Measurements from ENCODE around the gene LHFPL5. TPM values are rescaled to one million over a fixed set of nuclear protein-coding genes. Genes with fewer than 3 reads are reported as not detected.

Gene LHFPL5
- not detected in 2 replicates for total RNA-seq

DNA sequence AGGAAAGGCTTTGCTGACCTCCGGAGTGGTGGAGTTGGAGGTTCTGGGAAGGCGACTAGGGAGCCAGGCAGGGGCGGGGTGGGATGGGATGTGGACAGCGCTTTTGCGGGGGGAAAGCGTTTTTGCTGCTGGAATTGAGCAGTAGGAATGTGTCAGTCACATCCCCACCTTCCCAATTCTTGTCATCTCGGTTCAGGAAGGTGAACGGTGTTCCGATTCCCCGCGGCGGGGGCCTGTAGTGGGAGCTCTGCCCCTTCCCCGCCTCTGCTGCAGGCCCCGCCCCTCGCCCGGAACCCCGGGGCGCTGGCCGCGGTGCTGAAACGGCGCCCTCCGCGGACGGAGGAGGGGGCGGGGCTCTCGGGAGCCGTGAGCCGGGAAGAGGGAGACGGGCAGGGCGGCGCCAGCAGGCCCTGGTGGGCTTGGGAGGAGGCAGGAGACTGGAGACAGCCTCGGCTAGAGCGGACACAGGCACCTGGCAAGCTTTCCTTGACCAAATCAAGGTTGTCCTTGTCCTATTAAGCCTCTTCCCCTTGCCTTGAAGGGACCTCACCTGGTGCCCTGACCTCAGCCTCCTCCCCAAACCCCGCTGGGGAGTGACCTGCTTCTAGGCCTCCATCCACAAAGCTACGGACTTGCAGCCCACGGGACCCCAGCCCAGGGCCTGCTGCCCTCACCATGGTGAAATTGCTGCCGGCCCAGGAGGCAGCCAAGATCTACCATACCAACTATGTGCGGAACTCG lies at the start of gene LHFPL5:
TSS of gene LHFPL5 (plus strand) at position 357 of the 741 bp plus-strand sequence. CDS start at position 676, 319 bp downstream.

DNA sequence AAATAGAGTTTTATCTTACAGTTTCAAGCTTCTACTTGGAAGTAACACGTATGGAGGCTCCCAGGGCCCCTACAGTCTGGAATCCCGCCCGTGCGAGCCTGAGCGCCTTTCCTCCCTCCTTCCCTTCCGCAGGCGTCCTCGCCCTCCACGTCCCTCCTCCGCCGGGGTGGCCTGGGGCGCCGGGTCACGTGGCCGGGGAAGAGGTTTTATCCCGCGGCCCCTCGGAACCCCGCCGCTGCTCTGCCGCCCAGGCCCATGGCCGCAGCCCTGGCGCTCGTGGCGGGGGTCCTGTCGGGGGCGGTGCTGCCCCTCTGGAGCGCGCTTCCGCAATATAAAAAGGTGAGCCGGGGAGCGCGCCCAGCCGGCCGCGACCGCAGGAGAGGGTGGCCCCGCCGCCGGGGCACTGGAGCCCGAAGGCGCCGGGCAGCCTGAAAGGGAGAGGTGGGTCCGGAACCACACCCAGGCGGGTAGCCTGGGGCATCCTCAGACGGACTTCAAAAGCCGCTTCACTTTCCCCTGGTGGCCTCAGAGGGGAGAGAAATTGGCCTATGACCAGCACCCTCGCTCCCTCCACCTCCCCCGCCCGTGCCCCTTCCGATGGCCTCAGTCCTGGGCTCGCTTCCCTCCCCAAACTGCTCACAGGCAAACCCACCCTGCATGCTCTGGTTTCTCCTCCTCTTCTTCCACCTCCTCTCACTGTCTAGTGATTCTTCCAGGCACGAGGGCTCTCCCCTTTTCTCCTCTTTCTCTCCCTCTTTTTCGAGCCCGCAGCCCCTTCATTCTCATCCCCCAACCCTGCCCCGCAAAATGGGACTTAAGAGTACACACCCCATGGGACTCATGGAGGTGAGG lies 28.6 kb upstream of the LHFPL5 start, which contains the start of gene CLPSL2:
TSS of gene CLPSL2 (plus strand) at position 235 of the 852 bp plus-strand sequence. CDS start at position 256, 21 bp downstream.

DNA sequence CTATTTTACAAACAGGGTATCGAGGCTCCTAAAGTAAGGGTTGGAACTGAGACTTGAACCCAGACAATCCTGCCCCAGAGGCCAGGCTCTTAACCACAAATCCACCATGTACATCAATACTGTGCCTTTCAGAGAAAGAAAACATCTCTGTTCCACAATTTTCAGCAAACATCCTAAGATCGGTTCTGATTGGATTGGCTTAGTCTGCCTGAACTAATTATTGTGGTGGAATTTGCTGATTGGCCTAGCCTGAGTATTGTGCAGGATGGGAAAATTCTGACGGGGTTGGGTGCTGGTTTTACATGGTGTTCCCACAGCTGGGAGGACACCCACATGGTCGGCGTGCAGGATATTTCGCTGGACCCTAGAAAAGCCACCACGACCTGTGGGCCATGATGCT lies 24.4 kb upstream of the LHFPL5 start, which contains the start of gene CLPSL1:
TSS of gene CLPSL1 (plus strand) at position 301 of the 400 bp plus-strand sequence. CDS start at position 393, 92 bp downstream.

Other genes with a start within 250 kb of the LHFPL5 start
- 57.1 and 58.2 TPM in 2 replicates for gene FKBP5, start 116.4 kb upstream of the LHFPL5 start, total RNA-seq
- gene ARMC12, start 68.3 kb upstream of the LHFPL5 start, total RNA-seq, result 0.26 and 0.43 TPM in 2 replicates
- gene CLPSL2, start 28.8 kb upstream of the LHFPL5 start, total RNA-seq, result not detected in 2 replicates
- gene CLPSL1, start 24.3 kb upstream of the LHFPL5 start, total RNA-seq, result not detected in 2 replicates
- not detected in 2 replicates for gene CLPS, start 8.0 kb upstream of the LHFPL5 start, total RNA-seq
- gene SRPK1, start 115.7 kb downstream of the LHFPL5 start, total RNA-seq, result 30.2 and 51.6 TPM in 2 replicates
- gene SLC26A8, start 219.3 kb downstream of the LHFPL5 start, total RNA-seq, result not detected in 2 replicates
- gene MAPK14, start 222.5 kb downstream of the LHFPL5 start, total RNA-seq, result 38.4 and 40.1 TPM in 2 replicates

Measured in dermis lymphatic vessel endothelial cell (primary cell).